Lower lobe of right lung (tissue), 2 donors: ENCODE data around the gene GIT2. TPM values are rescaled to one million over a fixed set of nuclear protein-coding genes. Genes with fewer than 3 reads are reported as not detected.

ENCODE experiments used
- ATAC-seq, 2 donors: fragments of 200-7000 bp; cut with Tn5 transposase; one replicate each; pipeline ENCODE4 v1.9.1; 2020 to 2022; ENCODE audit warnings: mild to moderate bottlenecking in 2 of 2, moderate library complexity in 2 of 2
- DNase-seq: peaks from one replicate; pipeline ENCODE4 v3.0.0-alpha.2; 2020
- H3K27ac ChIP-seq: fragments of 200-600 bp; one replicate; pipeline ENCODE4 v1.8.0; 2022
- H3K27me3 ChIP-seq: fragments of 200-600 bp; one replicate; pipeline ENCODE4 v1.8.0; 2022; ENCODE audit warnings: low read depth
- H3K36me3 ChIP-seq: fragments of 200-600 bp; one replicate; pipeline ENCODE4 v1.8.0; 2022; ENCODE audit warnings: mild to moderate bottlenecking
- H3K4me1 ChIP-seq: fragments of 200-600 bp; one replicate; pipeline ENCODE4 v1.8.0; 2022
- H3K4me3 ChIP-seq: fragments of 200-600 bp; one replicate; pipeline ENCODE4 v1.8.0; 2022; ENCODE audit warnings: mild to moderate bottlenecking
- H3K9me3 ChIP-seq: fragments of 200-600 bp; one replicate; pipeline ENCODE4 v1.8.0; 2022
- CTCF ChIP-seq: fragments of 200-600 bp; IDR thresholded peaks from one replicate; pipeline ENCODE4 v1.8.0; 2022; ENCODE audit warnings: antibody characterized with exemption, mild to moderate bottlenecking
- intact Hi-C: fragments of 100-400 bp; cut with DNase I; formaldehyde crosslinking; loops from one replicate; pipeline ENCODE4 v1.11.0; 2022
- total RNA-seq: library from RNA; stranded (reverse); fragmentation: NEBNext Ultra II Directional; extraction: Animal tissue kit (Norgen Biotek cat#: 25700); gene quantifications from one replicate; pipeline ENCODE4 v1.2.1, GENCODE V29; 2021
- donor health status: DM: no; HTN: yes; CAD: no; lungs with severe emphysema.

The GIT2 gene
- total RNA-seq, 1 donor from 2014 or later = 62.2 TPM

DNA sequence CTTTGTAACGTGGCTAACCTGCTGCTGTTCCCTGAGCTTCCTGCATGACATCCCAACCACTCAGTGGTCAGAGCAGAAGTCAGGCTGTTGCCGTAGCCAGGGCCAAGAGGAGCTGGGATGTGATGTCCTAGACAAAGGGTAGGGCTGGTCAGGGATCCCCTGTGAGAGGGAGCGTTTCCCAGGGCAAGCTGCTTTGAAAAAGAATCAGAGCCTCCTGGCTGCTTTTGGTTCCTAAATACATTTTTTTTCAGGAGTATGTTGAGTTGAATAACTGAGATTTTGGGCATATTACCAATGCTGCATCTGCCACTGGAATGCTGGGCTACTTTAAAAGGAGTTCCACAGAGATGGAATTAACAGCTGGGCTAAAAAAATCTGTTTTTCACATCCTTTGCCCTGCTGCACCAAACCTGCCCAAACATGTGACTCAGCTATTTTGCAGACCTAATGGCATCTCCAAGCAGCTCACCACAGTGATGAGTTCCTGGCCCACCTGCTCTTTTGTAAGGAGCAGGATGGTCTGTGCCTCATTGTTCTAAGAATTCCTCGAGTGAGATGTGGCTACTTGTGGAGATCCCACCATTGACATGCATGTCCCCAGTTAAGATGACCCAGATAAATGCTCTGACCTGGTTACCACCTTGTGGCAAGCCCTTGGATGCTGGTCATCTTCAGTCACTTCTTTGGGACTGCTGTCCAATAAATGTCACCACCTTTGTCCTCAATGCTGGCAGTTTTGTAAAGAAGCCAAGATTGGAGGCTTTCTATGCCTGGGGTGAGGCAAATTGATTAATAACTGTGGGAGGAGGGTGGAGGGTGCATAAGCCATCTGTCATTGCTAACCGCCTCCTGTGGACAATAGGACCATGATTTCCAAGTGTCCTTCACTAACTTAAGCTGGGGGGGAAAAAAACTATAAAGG is 27.2 kb upstream of the GIT2 start:
- Histone ChIP-seq H3K9me3 (no peaks in the 10 kb centered on the region), H3K36me3 (peaks cover 97% of the 10 kb centered on the region), H3K27me3 (no peaks in the 10 kb centered on the region), H3K4me1 (peaks cover 19% of the 10 kb centered on the region), H3K27ac (peak overlapping the region; percentile 19), H3K4me3 (no peak overlapping the region)
- intact Hi-C loops = no loop called here
- ATAC-seq (peak; percentile 38 to 39), DNase-seq (no peak)
- TF ChIP-seq CTCF = no peak

- no peak for TF ChIP-seq CTCF
- Histone ChIP-seq H3K27me3 (no peaks in the 10 kb centered on the region), H3K9me3 (no peaks in the 10 kb centered on the region), H3K27ac (peak overlapping the region; percentile 18), H3K4me1 (peaks cover 19% of the 10 kb centered on the region), H3K4me3 (no peak overlapping the region), H3K36me3 (peaks cover 96% of the 10 kb centered on the region)
- DNase-seq = no peak
- no peak for ATAC-seq
- intact Hi-C loops = no loop called here
Observed at GRCh38 chr12:110020956-110021355, 24.8 kb upstream of the GIT2 start.

- H3K27me3 ChIP-seq = no peaks in the 10 kb centered on the region
- intact Hi-C loops = no loop called here
- peaks cover 74% of the 10 kb centered on the region for H3K36me3 ChIP-seq
- peaks cover 20% of the 10 kb centered on the region for H3K4me1 ChIP-seq
- ATAC-seq (peak; percentile 18 to 23), DNase-seq (no peak)
- no peak overlapping the region for H3K4me3 ChIP-seq
- H3K27ac ChIP-seq = peak overlapping the region; percentile 31
- TF ChIP-seq CTCF = no peak
- H3K9me3 ChIP-seq = no peaks in the 10 kb centered on the region
Observed at GRCh38 chr12:110015132-110015531, 19.0 kb upstream of the GIT2 start.

DNA sequence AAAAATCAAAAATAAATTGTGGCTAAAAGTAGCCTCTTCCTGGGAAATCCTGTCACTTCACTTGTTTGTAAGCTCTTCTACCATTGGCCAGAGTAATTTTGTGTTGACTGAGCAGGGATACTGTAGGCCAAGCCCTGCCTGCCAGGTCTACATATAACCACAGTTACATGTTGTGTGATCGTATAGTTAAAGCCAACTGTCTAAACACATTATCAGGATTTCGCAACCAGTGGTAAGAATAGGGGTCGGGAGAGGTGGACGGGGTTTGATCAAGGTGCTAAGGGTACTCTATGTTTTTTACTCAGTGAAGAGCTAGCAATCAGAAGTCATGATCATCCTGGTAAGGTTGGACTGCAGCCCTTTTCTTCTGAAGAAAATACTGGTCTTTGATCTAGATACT is 16.5 kb upstream of the GIT2 start:
- H3K4me1 ChIP-seq = peaks cover 20% of the 10 kb centered on the region
- H3K27ac ChIP-seq = no peak overlapping the region
- intact Hi-C loops = no loop called here
- H3K27me3 ChIP-seq = no peaks in the 10 kb centered on the region
- H3K9me3 ChIP-seq = no peaks in the 10 kb centered on the region
- no peak for ATAC-seq
- no peak overlapping the region for H3K4me3 ChIP-seq
- no peak for DNase-seq
- peaks cover 49% of the 10 kb centered on the region for H3K36me3 ChIP-seq
- TF ChIP-seq CTCF = no peak

GRCh38 chr12:110012137-110012536 is 16.0 kb upstream of the GIT2 start:
- Histone ChIP-seq H3K27ac (no peak overlapping the region), H3K27me3 (no peaks in the 10 kb centered on the region), H3K4me1 (peaks cover 20% of the 10 kb centered on the region), H3K9me3 (no peaks in the 10 kb centered on the region), H3K4me3 (no peak overlapping the region), H3K36me3 (peaks cover 44% of the 10 kb centered on the region)
- DNase-seq (peak; percentile 75), ATAC-seq (peak; percentile 79 to 88)
- intact Hi-C loops = no loop called here
- no peak for TF ChIP-seq CTCF
